ENCODE data around the gene MCL1. TPM values are rescaled to one million over a fixed set of nuclear protein-coding genes. Genes with fewer than 3 reads are reported as not detected.
"Not testable (repeated sequence)": the region's sequence is repeated elsewhere in the genome, so short reads cannot be mapped to it uniquely, and the experiment has no call there.

Gene MCL1
- total RNA-seq, 2 donors from 2014 or later, result 199 to 333 TPM

- Mint-ChIP-seq H3K4me1 (ENCODE audit: low read depth in 2 of 2) (peaks cover 20 to 28% of the 10 kb centered on the region in 2 donors), H3K36me3 (peaks cover 18% of the 10 kb centered on the region), H3K27ac (peak overlapping the region in 1 of 2 donors; percentile 84)
- not testable (repeated sequence) for ATAC-seq; H3K9me3 Mint-ChIP-seq; DNase-seq (ENCODE audit: low spot score); H3K27me3 Mint-ChIP-seq; H3K4me3 Mint-ChIP-seq
These were observed 2.6 kb upstream of the MCL1 start for GRCh38 chr1:150581962-150582361.

GRCh38 chr1:150581437-150581836 lies 2.0 kb upstream of the MCL1 start:
- peaks cover 23 to 32% of the 10 kb centered on the region in 2 donors for H3K4me1 Mint-ChIP-seq (ENCODE audit: low read depth in 2 of 2)
- peaks cover 23% of the 10 kb centered on the region for H3K36me3 Mint-ChIP-seq
- not testable (repeated sequence) for H3K9me3 Mint-ChIP-seq; H3K27me3 Mint-ChIP-seq; H3K27ac Mint-ChIP-seq; DNase-seq (ENCODE audit: low spot score); H3K4me3 Mint-ChIP-seq; ATAC-seq

GRCh38 chr1:150580966-150581365 lies 1.6 kb upstream of the MCL1 start:
- H3K9me3 Mint-ChIP-seq; H3K27me3 Mint-ChIP-seq; DNase-seq (ENCODE audit: low spot score); ATAC-seq: not testable (repeated sequence)
- peak overlapping the region; percentile 98 to 100 for H3K27ac Mint-ChIP-seq
- H3K4me3 Mint-ChIP-seq, result peak overlapping the region; percentile 92
- peaks cover 28% of the 10 kb centered on the region for H3K36me3 Mint-ChIP-seq
- peaks cover 27 to 35% of the 10 kb centered on the region in 2 donors for H3K4me1 Mint-ChIP-seq (ENCODE audit: low read depth in 2 of 2)

- Mint-ChIP-seq H3K27me3 (no peaks in the 10 kb centered on the region), H3K4me3 (peak overlapping the region; percentile 92), H3K36me3 (peaks cover 37% of the 10 kb centered on the region), H3K27ac (peak overlapping the region; percentile 98 to 100), H3K4me1 (ENCODE audit: low read depth in 2 of 2) (peaks cover 36 to 41% of the 10 kb centered on the region in 2 donors), H3K9me3 (no peaks in the 10 kb centered on the region)
- DNase-seq (ENCODE audit: low spot score) (no peak), ATAC-seq (no peak)
These were observed 684 bp upstream of the MCL1 start for GRCh38 chr1:150579945-150580642.

- Mint-ChIP-seq H3K4me1 (ENCODE audit: low read depth in 2 of 2) (peaks cover 49 to 50% of the 10 kb centered on the region in 2 donors), H3K4me3 (peak overlapping the region; percentile 92), H3K36me3 (peaks cover 46% of the 10 kb centered on the region), H3K27me3 (no peaks in the 10 kb centered on the region), H3K27ac (peak overlapping the region; percentile 98 to 100), H3K9me3 (no peaks in the 10 kb centered on the region)
- DNase-seq (ENCODE audit: low spot score) (peak; percentile 74), ATAC-seq (peak; percentile 1 to 4)
These were observed 919 bp downstream of the MCL1 start for GRCh38 chr1:150578272-150579109.

GRCh38 chr1:150577557-150578271 lies 1.7 kb downstream of the MCL1 start:
- no peaks in the 10 kb centered on the region for H3K27me3 Mint-ChIP-seq
- DNase-seq (ENCODE audit: low spot score) (no peak), ATAC-seq (no peak)
- peaks cover 53 to 54% of the 10 kb centered on the region in 2 donors for H3K4me1 Mint-ChIP-seq (ENCODE audit: low read depth in 2 of 2)
- H3K27ac Mint-ChIP-seq, result peak overlapping the region; percentile 98 to 100
- H3K4me3 Mint-ChIP-seq, result peak overlapping the region; percentile 92
- H3K9me3 Mint-ChIP-seq, result no peaks in the 10 kb centered on the region
- peaks cover 46% of the 10 kb centered on the region for H3K36me3 Mint-ChIP-seq

- peaks cover 54 to 55% of the 10 kb centered on the region in 2 donors for H3K4me1 Mint-ChIP-seq (ENCODE audit: low read depth in 2 of 2)
- peaks cover 46% of the 10 kb centered on the region for H3K36me3 Mint-ChIP-seq
These were observed 2.4 kb downstream of the MCL1 start for GRCh38 chr1:150576794-150577556.

GRCh38 chr1:150576367-150576711 lies 3.1 kb downstream of the MCL1 start:
- Mint-ChIP-seq H3K4me3 (peak overlapping the region; percentile 92), H3K27ac (peak overlapping the region; percentile 98 to 100), H3K27me3 (no peaks in the 10 kb centered on the region), H3K4me1 (ENCODE audit: low read depth in 2 of 2) (peaks cover 54 to 55% of the 10 kb centered on the region in 2 donors), H3K36me3 (peaks cover 46% of the 10 kb centered on the region), H3K9me3 (no peaks in the 10 kb centered on the region)
- ATAC-seq, result no peak
- no peak for DNase-seq (ENCODE audit: low spot score)

More at GRCh38 chr1:150576794-150577556, 2.4 kb downstream of the MCL1 start:
- no peaks in the 10 kb centered on the region for H3K27me3 Mint-ChIP-seq
- H3K9me3 Mint-ChIP-seq, result no peaks in the 10 kb centered on the region
- H3K27ac Mint-ChIP-seq, result peak overlapping the region; percentile 98 to 100
- peak overlapping the region; percentile 92 for H3K4me3 Mint-ChIP-seq
- DNase-seq (ENCODE audit: low spot score), result no peak
- no peak for ATAC-seq

- H3K27ac Mint-ChIP-seq, result peak overlapping the region; percentile 98 to 100
- no peak for DNase-seq (ENCODE audit: low spot score)
- peak overlapping the region; percentile 92 for H3K4me3 Mint-ChIP-seq
- no peaks in the 10 kb centered on the region for H3K27me3 Mint-ChIP-seq
- ATAC-seq, result no peak
- no peaks in the 10 kb centered on the region for H3K9me3 Mint-ChIP-seq
- peaks cover 46% of the 10 kb centered on the region for H3K36me3 Mint-ChIP-seq
- peaks cover 56 to 57% of the 10 kb centered on the region in 2 donors for H3K4me1 Mint-ChIP-seq (ENCODE audit: low read depth in 2 of 2)
These were observed 3.7 kb downstream of the MCL1 start for GRCh38 chr1:150575518-150576366.

- DNase-seq (ENCODE audit: low spot score) (no peak), ATAC-seq (no peak)
- Mint-ChIP-seq H3K27ac (peak overlapping the region; percentile 98 to 100), H3K4me1 (ENCODE audit: low read depth in 2 of 2) (peaks cover 53 to 57% of the 10 kb centered on the region in 2 donors), H3K9me3 (no peaks in the 10 kb centered on the region), H3K4me3 (peak overlapping the region; percentile 92), H3K27me3 (no peaks in the 10 kb centered on the region), H3K36me3 (peaks cover 48% of the 10 kb centered on the region)
These were observed 4.3 kb downstream of the MCL1 start for GRCh38 chr1:150575072-150575489.

- no peak for DNase-seq (ENCODE audit: low spot score)
- H3K27me3 Mint-ChIP-seq, result no peaks in the 10 kb centered on the region
These were observed 4.9 kb downstream of the MCL1 start for GRCh38 chr1:150574260-150575071.

GRCh38 chr1:150573648-150574071 lies 5.8 kb downstream of the MCL1 start:
- DNase-seq (ENCODE audit: low spot score), result peak; percentile 60
- Mint-ChIP-seq H3K36me3 (peaks cover 51% of the 10 kb centered on the region), H3K4me1 (ENCODE audit: low read depth in 2 of 2) (peaks cover 61 to 67% of the 10 kb centered on the region in 2 donors), H3K27ac (peak overlapping the region; percentile 98 to 100), H3K4me3 (peak overlapping the region; percentile 92)
- not testable (repeated sequence) for H3K9me3 Mint-ChIP-seq, H3K27me3 Mint-ChIP-seq, ATAC-seq

More at GRCh38 chr1:150574260-150575071, 4.9 kb downstream of the MCL1 start:
- Mint-ChIP-seq H3K4me3 (peak overlapping the region; percentile 92), H3K9me3 (no peaks in the 10 kb centered on the region), H3K36me3 (peaks cover 52% of the 10 kb centered on the region), H3K27ac (peak overlapping the region; percentile 98 to 100), H3K4me1 (ENCODE audit: low read depth in 2 of 2) (peaks cover 55 to 61% of the 10 kb centered on the region in 2 donors)
- ATAC-seq, result no peak

Data from natural killer cell treated with Interleukin-12 subunit alpha and Interleukin-12 subunit beta and Interleukin-15 and Interleukin-18, amount 100 ng/mL, for 72 hours (primary cell).